ENCODE data around the gene SLC45A1.

Gene SLC45A1

GRCh38 chr1:8338526-8339202, 20.8 kb downstream of the SLC45A1 start:
- no peak for DNase-seq

- DNase-seq = no peak
Observed at GRCh38 chr1:8339203-8339600, 21.3 kb downstream of the SLC45A1 start.

- DNase-seq = no peak
Observed at GRCh38 chr1:8340448-8340847, 22.5 kb downstream of the SLC45A1 start.

- no peak for DNase-seq
Observed at GRCh38 chr1:8342325-8342724, 24.4 kb downstream of the SLC45A1 start.

GRCh38 chr1:8343044-8343443, 25.1 kb downstream of the SLC45A1 start:
- no peak for DNase-seq

GRCh38 chr1:8343464-8344001, 25.6 kb downstream of the SLC45A1 start:
- no peak for DNase-seq

GRCh38 chr1:8344893-8345507, 27.1 kb downstream of the SLC45A1 start:
- DNase-seq = no peak

- no peak for DNase-seq
Observed at GRCh38 chr1:8345621-8346415, 27.9 kb downstream of the SLC45A1 start.

- DNase-seq = no peak
Observed at GRCh38 chr1:8347635-8348034, 29.7 kb downstream of the SLC45A1 start.

- no peak for DNase-seq
Observed at GRCh38 chr1:8348047-8348776, 30.3 kb downstream of the SLC45A1 start.

- DNase-seq = peak; percentile 78
Observed at GRCh38 chr1:8348777-8349472, 31.0 kb downstream of the SLC45A1 start.

GRCh38 chr1:8349473-8349865, 31.6 kb downstream of the SLC45A1 start:
- DNase-seq = no peak

GRCh38 chr1:8349961-8350360, 32.0 kb downstream of the SLC45A1 start:
- peak; percentile 72 for DNase-seq

- DNase-seq = no peak
Observed at GRCh38 chr1:8350914-8351684, 33.2 kb downstream of the SLC45A1 start.

- DNase-seq = peak; percentile 67
Observed at GRCh38 chr1:8351693-8352470, 34.0 kb downstream of the SLC45A1 start.

- no peak for DNase-seq
Observed at GRCh38 chr1:8352471-8352845, 34.5 kb downstream of the SLC45A1 start.

GRCh38 chr1:8352886-8353785, 35.2 kb downstream of the SLC45A1 start:
- DNase-seq = no peak

- DNase-seq = no peak
Observed at GRCh38 chr1:8354038-8354437, 36.1 kb downstream of the SLC45A1 start.

GRCh38 chr1:8355439-8356255, 37.7 kb downstream of the SLC45A1 start:
- no peak for DNase-seq
